ENCODE measurements around the gene GTPBP3.
A peak's percentile ranks its signal among the peaks of the same experiment; 100 is the strongest.

- TF ChIP-seq ZBTB40 (IDR thresholded peaks at IDR 0.05) (no peak), ZBTB40 (CRISPR knock-in tag; IDR thresholded peaks at IDR 0.05) (no peak), KLF6 (CRISPR knock-in tag; IDR thresholded peaks at IDR 0.05; ENCODE audit: borderline replicate concordance) (no peak), TAF1 (IDR thresholded peaks at IDR 0.05; ENCODE audit: control insufficient read depth, extremely low read depth, insufficient read depth, low read length, severe bottlenecking) (no peak), RBM22 (IDR thresholded peaks at IDR 0.05; ENCODE audit: low read depth, low read length, poor library complexity, severe bottlenecking) (no peak), ERF (CRISPR knock-in tag; IDR thresholded peaks at IDR 0.05) (no peak), CTCF (IDR thresholded peaks at IDR 0.05 in 2 of 3, conservative IDR thresholded peaks at IDR 0.05 in 1 of 3; ENCODE audit: insufficient read depth in 2 of 3, low read depth in 1 of 3, low read length in 3 of 3) (0 out of 6 replicates have a peak, but pooled peaks of 1 of the 3 experiments have one; percentile 12)
Measured at GRCh38 chr19:17323964-17324332, 13.4 kb upstream of the GTPBP3 start.
